ENCODE results near the gene CEP68.
"Not testable (repeated sequence)": the region's sequence is repeated elsewhere in the genome, so short reads cannot be mapped to it uniquely, and the experiment has no call there.

Gene CEP68

GRCh38 chr2:65031341-65032018 lies 24.7 kb upstream of the CEP68 start:
- Histone ChIP-seq H3K36me3 (ENCODE audit: control insufficient read depth, insufficient read depth, low read length) (no peaks in the 10 kb centered on the region), H3K27ac (ENCODE audit: low read length) (no peak overlapping the region), H3K9me3 (ENCODE audit: control insufficient read depth, insufficient read depth, low read length) (no peaks in the 10 kb centered on the region), H3K4me1 (ENCODE audit: control insufficient read depth, insufficient read depth, low read length) (peaks cover 4% of the 10 kb centered on the region; the same call in 1 of the 2 replicates), H3K4me3 (ENCODE audit: low read length) (no peak overlapping the region), H3K27me3 (ENCODE audit: control insufficient read depth, insufficient read depth, low read length) (no peaks in the 10 kb centered on the region)
- WGBS (ENCODE audit: insufficient coverage, insufficient read length) = no CpG with 5 or more reads among the region's 8 CpGs
- DNase-seq (ENCODE audit: low read depth, low spot score) = no peak

GRCh38 chr2:65032019-65032975 lies 23.9 kb upstream of the CEP68 start:
- Histone ChIP-seq H3K4me3 (ENCODE audit: low read length) (no peak overlapping the region), H3K4me1 (ENCODE audit: control insufficient read depth, insufficient read depth, low read length) (peaks cover 4% of the 10 kb centered on the region; the same call in 1 of the 2 replicates), H3K27me3 (ENCODE audit: control insufficient read depth, insufficient read depth, low read length) (no peaks in the 10 kb centered on the region), H3K36me3 (ENCODE audit: control insufficient read depth, insufficient read depth, low read length) (no peaks in the 10 kb centered on the region), H3K9me3 (ENCODE audit: control insufficient read depth, insufficient read depth, low read length) (no peaks in the 10 kb centered on the region), H3K27ac (ENCODE audit: low read length) (no peak overlapping the region)
- no CpG with 5 or more reads among the region's 13 CpGs for WGBS (ENCODE audit: insufficient coverage, insufficient read length)
- no peak for DNase-seq (ENCODE audit: low read depth, low spot score)

GRCh38 chr2:65033178-65033577 lies 23.0 kb upstream of the CEP68 start:
- no CpG with 5 or more reads among the region's 4 CpGs for WGBS (ENCODE audit: insufficient coverage, insufficient read length)
- Histone ChIP-seq H3K27ac (ENCODE audit: low read length) (no peak overlapping the region), H3K27me3 (ENCODE audit: control insufficient read depth, insufficient read depth, low read length) (no peaks in the 10 kb centered on the region), H3K9me3 (ENCODE audit: control insufficient read depth, insufficient read depth, low read length) (no peaks in the 10 kb centered on the region), H3K4me3 (ENCODE audit: low read length) (no peak overlapping the region), H3K36me3 (ENCODE audit: control insufficient read depth, insufficient read depth, low read length) (no peaks in the 10 kb centered on the region), H3K4me1 (ENCODE audit: control insufficient read depth, insufficient read depth, low read length) (peaks cover 4% of the 10 kb centered on the region; the same call in 1 of the 2 replicates)
- no peak for DNase-seq (ENCODE audit: low read depth, low spot score)

- no CpG with 5 or more reads among the region's 4 CpGs for WGBS (ENCODE audit: insufficient coverage, insufficient read length)
- not testable (repeated sequence) for H3K9me3 ChIP-seq (ENCODE audit: control insufficient read depth, insufficient read depth, low read length); H3K36me3 ChIP-seq (ENCODE audit: control insufficient read depth, insufficient read depth, low read length); H3K4me3 ChIP-seq (ENCODE audit: low read length); H3K27me3 ChIP-seq (ENCODE audit: control insufficient read depth, insufficient read depth, low read length); DNase-seq (ENCODE audit: low read depth, low spot score); H3K4me1 ChIP-seq (ENCODE audit: control insufficient read depth, insufficient read depth, low read length); H3K27ac ChIP-seq (ENCODE audit: low read length)
These were observed 22.5 kb upstream of the CEP68 start for GRCh38 chr2:65033667-65034066.

- H3K27ac ChIP-seq (ENCODE audit: low read length) = no peak overlapping the region
- H3K4me3 ChIP-seq (ENCODE audit: low read length) = no peak overlapping the region
- H3K9me3 ChIP-seq (ENCODE audit: control insufficient read depth, insufficient read depth, low read length) = no peaks in the 10 kb centered on the region
- peaks cover 4% of the 10 kb centered on the region; the same call in 1 of the 2 replicates for H3K4me1 ChIP-seq (ENCODE audit: control insufficient read depth, insufficient read depth, low read length)
- no CpG with 5 or more reads among the region's 6 CpGs for WGBS (ENCODE audit: insufficient coverage, insufficient read length)
- DNase-seq (ENCODE audit: low read depth, low spot score) = no peak
- H3K27me3 ChIP-seq (ENCODE audit: control insufficient read depth, insufficient read depth, low read length) = no peaks in the 10 kb centered on the region
- no peaks in the 10 kb centered on the region for H3K36me3 ChIP-seq (ENCODE audit: control insufficient read depth, insufficient read depth, low read length)
These were observed 20.8 kb upstream of the CEP68 start for GRCh38 chr2:65035351-65035943.

- Histone ChIP-seq H3K4me1 (ENCODE audit: control insufficient read depth, insufficient read depth, low read length) (no peaks in the 10 kb centered on the region), H3K27ac (ENCODE audit: low read length) (no peak overlapping the region), H3K4me3 (ENCODE audit: low read length) (no peak overlapping the region), H3K9me3 (ENCODE audit: control insufficient read depth, insufficient read depth, low read length) (no peaks in the 10 kb centered on the region), H3K27me3 (ENCODE audit: control insufficient read depth, insufficient read depth, low read length) (no peaks in the 10 kb centered on the region), H3K36me3 (ENCODE audit: control insufficient read depth, insufficient read depth, low read length) (no peaks in the 10 kb centered on the region)
- WGBS (ENCODE audit: insufficient coverage, insufficient read length) = no CpG with 5 or more reads among the region's 3 CpGs
- DNase-seq (ENCODE audit: low read depth, low spot score) = no peak
These were observed 19.0 kb upstream of the CEP68 start for GRCh38 chr2:65037178-65037577.

- WGBS (ENCODE audit: insufficient coverage, insufficient read length) = no CpG with 5 or more reads among the region's 3 CpGs
These were observed 16.6 kb upstream of the CEP68 start for GRCh38 chr2:65039640-65040039.

GRCh38 chr2:65040400-65041261 lies 15.6 kb upstream of the CEP68 start:
- Histone ChIP-seq H3K9me3 (ENCODE audit: control insufficient read depth, insufficient read depth, low read length) (no peaks in the 10 kb centered on the region), H3K27ac (ENCODE audit: low read length) (no peak overlapping the region), H3K4me1 (ENCODE audit: control insufficient read depth, insufficient read depth, low read length) (no peaks in the 10 kb centered on the region), H3K27me3 (ENCODE audit: control insufficient read depth, insufficient read depth, low read length) (no peaks in the 10 kb centered on the region), H3K4me3 (ENCODE audit: low read length) (no peak overlapping the region), H3K36me3 (ENCODE audit: control insufficient read depth, insufficient read depth, low read length) (no peaks in the 10 kb centered on the region)
- no CpG with 5 or more reads among the region's 13 CpGs for WGBS (ENCODE audit: insufficient coverage, insufficient read length)
- no peak for DNase-seq (ENCODE audit: low read depth, low spot score)

More at GRCh38 chr2:65039640-65040039, 16.6 kb upstream of the CEP68 start:
- Histone ChIP-seq H3K4me3 (ENCODE audit: low read length) (no peak overlapping the region), H3K9me3 (ENCODE audit: control insufficient read depth, insufficient read depth, low read length) (no peaks in the 10 kb centered on the region), H3K27me3 (ENCODE audit: control insufficient read depth, insufficient read depth, low read length) (no peaks in the 10 kb centered on the region), H3K36me3 (ENCODE audit: control insufficient read depth, insufficient read depth, low read length) (no peaks in the 10 kb centered on the region), H3K27ac (ENCODE audit: low read length) (no peak overlapping the region), H3K4me1 (ENCODE audit: control insufficient read depth, insufficient read depth, low read length) (no peaks in the 10 kb centered on the region)
- DNase-seq (ENCODE audit: low read depth, low spot score) = no peak

GRCh38 chr2:65043001-65043400 lies 13.2 kb upstream of the CEP68 start:
- Histone ChIP-seq H3K4me1 (ENCODE audit: control insufficient read depth, insufficient read depth, low read length) (no peaks in the 10 kb centered on the region), H3K36me3 (ENCODE audit: control insufficient read depth, insufficient read depth, low read length) (no peaks in the 10 kb centered on the region)

More at GRCh38 chr2:65043001-65043400, 13.2 kb upstream of the CEP68 start:
- H3K27ac ChIP-seq (ENCODE audit: low read length) = no peak overlapping the region
- no CpG with 5 or more reads among the region's 2 CpGs for WGBS (ENCODE audit: insufficient coverage, insufficient read length)
- no peak for DNase-seq (ENCODE audit: low read depth, low spot score)
- H3K27me3 ChIP-seq (ENCODE audit: control insufficient read depth, insufficient read depth, low read length) = no peaks in the 10 kb centered on the region
- H3K4me3 ChIP-seq (ENCODE audit: low read length) = no peak overlapping the region
- H3K9me3 ChIP-seq (ENCODE audit: control insufficient read depth, insufficient read depth, low read length) = no peaks in the 10 kb centered on the region
